HepG2 (cell line): ENCODE results near the gene CDC6. TPM values are rescaled to one million over a fixed set of nuclear protein-coding genes. Genes with fewer than 3 reads are reported as not detected.
A peak's percentile ranks its signal among the peaks of the same experiment; 100 is the strongest.

ENCODE experiments used
- ASH2L ChIP-seq: fragments of 300-600, 200-600 bp; sonication (generic); IDR thresholded peaks from 2 replicates; pipeline ENCODE4 v1.7.0; 2017; ENCODE audit warnings: low read depth, mild to moderate bottlenecking, moderate library complexity, mixed read lengths, low read length; ENCODE audit not compliant: insufficient read length
- CEBPB ChIP-seq: IDR thresholded peaks from 2 replicates; pipeline ENCODE4 v1.6.1; 2011; ENCODE audit warnings: low read depth, low read length, improper control_type of control experiment, borderline replicate concordance
- DNMT3B ChIP-seq: conservative IDR thresholded peaks from 2 replicates; pipeline ENCODE4 v1.6.1; 2016; ENCODE audit warnings: missing biosample characterization, control low read depth
- FOXC1 ChIP-seq: sonication (generic); formaldehyde crosslinking; IDR thresholded peaks from 2 replicates; pipeline ENCODE4 v1.8.0; 2022; ENCODE audit warnings: mild to moderate bottlenecking, missing genetic modification reagents, borderline replicate concordance
- HMG20A ChIP-seq: IDR thresholded peaks from 2 replicates; pipeline ENCODE4 v1.6.1; 2016; ENCODE audit warnings: borderline replicate concordance
- KAT8 ChIP-seq: IDR thresholded peaks from 2 replicates; pipeline ENCODE4 v1.6.1; 2016; ENCODE audit warnings: missing genetic modification reagents, missing compliant biosample characterization
- MAZ ChIP-seq, 2 experiments: sonication (generic) in 1 of 2; formaldehyde crosslinking in 1 of 2; IDR thresholded peaks; 2 replicates each; pipeline versions ENCODE4 v1.5.0 to v1.6.1; 2012 to 2020; ENCODE audit warnings: low read depth in 2 of 2, mild to moderate bottlenecking in 2 of 2, borderline replicate concordance in 1 of 2, improper control_type of control experiment in 1 of 2, low read length in 1 of 2, missing genetic modification reagents in 1 of 2, moderate library complexity in 1 of 2
- MTF2 ChIP-seq: sonication (generic); formaldehyde crosslinking; IDR thresholded peaks from 2 replicates; pipeline ENCODE4 v1.5.0; 2020; ENCODE audit warnings: missing genetic modification reagents, borderline replicate concordance
- PCBP2 ChIP-seq: fragments of 200-400 bp; formaldehyde crosslinking; optimal IDR thresholded peaks from 2 replicates; pipeline ENCODE3; 2018; ENCODE audit warnings: low read length, low read depth; ENCODE audit not compliant: poor library complexity, severe bottlenecking
- PLRG1 ChIP-seq: fragments of 450-650 bp; conservative IDR thresholded peaks from 2 replicates; pipeline ENCODE4 v1.6.1; 2016
- SKI ChIP-seq: fragments of 450-650 bp; IDR thresholded peaks from one replicate; pipeline ENCODE4 v1.6.1; 2018; ENCODE audit warnings: mild to moderate bottlenecking; ENCODE audit not compliant: partially characterized antibody
- TCF7L2 ChIP-seq: IDR thresholded peaks from 2 replicates; pipeline ENCODE4 v1.6.1; 2011; ENCODE audit warnings: mild to moderate bottlenecking, low read depth, low read length, moderate library complexity
- TEAD3 ChIP-seq: optimal IDR thresholded peaks from 2 replicates; pipeline ENCODE3; 2016; ENCODE audit warnings: borderline replicate concordance
- ZFP36 ChIP-seq: fragments of 150-350 bp; IDR thresholded peaks from 2 replicates; pipeline ENCODE4 v1.6.1; 2018; ENCODE audit warnings: borderline replicate concordance, low read length, low read depth; ENCODE audit not compliant: partially characterized antibody
- ZNF124 ChIP-seq: sonication (generic); formaldehyde crosslinking; IDR thresholded peaks from 2 replicates; pipeline ENCODE4 v1.4.0; 2020; ENCODE audit warnings: missing genetic modification reagents
- ZNF17 ChIP-seq: sonication (generic); formaldehyde crosslinking; IDR thresholded peaks from 2 replicates; pipeline ENCODE4 v1.5.0; 2020; ENCODE audit warnings: mild to moderate bottlenecking, missing genetic modification reagents
- ZNF263 ChIP-seq: sonication (generic); formaldehyde crosslinking; IDR thresholded peaks from 2 replicates; pipeline ENCODE4 v1.4.0; 2020; ENCODE audit warnings: missing genetic modification reagents
- ZNF274 ChIP-seq: sonication (generic); formaldehyde crosslinking; IDR thresholded peaks from 2 replicates; pipeline ENCODE4 v1.5.1; 2020; ENCODE audit warnings: mild to moderate bottlenecking, missing genetic modification reagents
- ZNF326 ChIP-seq: sonication (generic); formaldehyde crosslinking; IDR thresholded peaks from 2 replicates; pipeline ENCODE4 v1.4.0; 2020; ENCODE audit warnings: missing genetic modification reagents, borderline replicate concordance
- ZNF546 ChIP-seq: sonication (generic); formaldehyde crosslinking; conservative IDR thresholded peaks from 2 replicates; pipeline ENCODE4 v1.8.1; 2023; ENCODE audit warnings: mild to moderate bottlenecking, missing genetic modification reagents
- ZNF577 ChIP-seq: sonication (generic); formaldehyde crosslinking; IDR thresholded peaks from 2 replicates; pipeline ENCODE4 v1.4.0; 2020; ENCODE audit warnings: mild to moderate bottlenecking, low read depth, missing genetic modification reagents, borderline replicate concordance
- ZNF674 ChIP-seq: sonication (generic); formaldehyde crosslinking; IDR thresholded peaks from 2 replicates; pipeline ENCODE4 v1.5.0; 2020; ENCODE audit warnings: low read depth, mild to moderate bottlenecking, missing genetic modification reagents
- polyA plus RNA-seq, 8 experiments: library from polyadenylated mRNA; depleted of rRNA in 3 of 8; stranded (reverse) in 7 of 8; unstranded in 1 of 8; fragments of >200 nt; fragmentation: Illumina TruSeq in 4 of 8; extraction: Trizol in 4 of 8; gene quantifications; 2 replicates each; pipeline versions ENCODE4 v1.2.1 to v1.2.3, GENCODE V29; 2011 to 2016; ENCODE audit warnings: low read depth in 4 of 8, missing spikeins in 1 of 8, mixed read lengths in 1 of 8; ENCODE audit not compliant: insufficient read depth in 1 of 8
- total RNA-seq, 5 experiments: library from RNA; depleted of rRNA; stranded (reverse); fragments of >200 nt; fragmentation: Illumina TruSeq; extraction: Trizol; gene quantifications; 2 replicates each; pipeline ENCODE4 v1.2.3, GENCODE V29; 2016; ENCODE audit warnings: low read depth in 1 of 5
- TF ChIP-seq, protein P1 (sequence below): IDR thresholded peaks from 2 replicates; pipeline ENCODE4 v1.6.1; 2016; ENCODE audit warnings: missing compliant biosample characterization, missing genetic modification reagents, borderline replicate concordance
- TF ChIP-seq, protein P2 (sequence below): sonication (generic); formaldehyde crosslinking; IDR thresholded peaks from 2 replicates; pipeline ENCODE4 v1.8.1; 2022; ENCODE audit warnings: low read depth, mild to moderate bottlenecking, missing genetic modification reagents
- TF ChIP-seq, protein P3 (sequence below): sonication (generic); formaldehyde crosslinking; IDR thresholded peaks from 2 replicates; pipeline ENCODE4 v1.5.1; 2020; ENCODE audit warnings: missing genetic modification reagents, mild to moderate bottlenecking, borderline replicate concordance

Gene CDC6
- total and polyA plus RNA-seq, 2 of the 13 experiments (the other 11 are each of a cell fraction or from before 2014, with no cell fraction given), result 17.4 to 114 TPM

GRCh38 chr17:40290629-40291280 lies 3.1 kb downstream of the CDC6 start (continued):
- TF ChIP-seq, protein P1, sequence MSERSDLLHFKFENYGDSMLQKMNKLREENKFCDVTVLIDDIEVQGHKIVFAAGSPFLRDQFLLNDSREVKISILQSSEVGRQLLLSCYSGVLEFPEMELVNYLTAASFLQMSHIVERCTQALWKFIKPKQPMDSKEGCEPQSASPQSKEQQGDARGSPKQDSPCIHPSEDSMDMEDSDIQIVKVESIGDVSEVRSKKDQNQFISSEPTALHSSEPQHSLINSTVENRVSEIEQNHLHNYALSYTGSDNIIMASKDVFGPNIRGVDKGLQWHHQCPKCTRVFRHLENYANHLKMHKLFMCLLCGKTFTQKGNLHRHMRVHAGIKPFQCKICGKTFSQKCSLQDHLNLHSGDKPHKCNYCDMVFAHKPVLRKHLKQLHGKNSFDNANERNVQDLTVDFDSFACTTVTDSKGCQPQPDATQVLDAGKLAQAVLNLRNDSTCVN, result no peak
- TF ChIP-seq ZNF577 (CRISPR knock-in tag) (no peak), HMG20A (CRISPR knock-in tag) (peak; percentile 11; the same call in 1 of the 2 replicates), ZFP36 (no peak), ZNF274 (CRISPR knock-in tag) (no peak), ZNF326 (CRISPR knock-in tag) (no peak), ZNF546 (CRISPR knock-in tag) (no peak), FOXC1 (no peak), PLRG1 (no peak), DNMT3B (CRISPR knock-in tag) (0 out of 2 replicates have a peak, but pooled peaks have one; percentile 62), PCBP2 (no peak), MAZ (IDR thresholded peaks at IDR 0.05; ENCODE audit: borderline replicate concordance, low read depth, low read length) (no peak), MAZ (CRISPR knock-in tag; IDR thresholded peaks at IDR 0.05; ENCODE audit: low read depth) (no peak), CEBPB (peak; percentile 43; the same call in 1 of the 2 replicates), TCF7L2 (no peak), KAT8 (peak; percentile 54; the same call in 1 of the 2 replicates), SKI (no peak), TEAD3 (CRISPR knock-in tag) (peak; percentile 32), ZNF17 (CRISPR knock-in tag) (no peak), ZNF263 (no peak), ZNF124 (CRISPR knock-in tag) (no peak), ZNF674 (no peak), MTF2 (CRISPR knock-in tag) (no peak), ASH2L (peak; percentile 49)
- TF ChIP-seq, protein P2, sequence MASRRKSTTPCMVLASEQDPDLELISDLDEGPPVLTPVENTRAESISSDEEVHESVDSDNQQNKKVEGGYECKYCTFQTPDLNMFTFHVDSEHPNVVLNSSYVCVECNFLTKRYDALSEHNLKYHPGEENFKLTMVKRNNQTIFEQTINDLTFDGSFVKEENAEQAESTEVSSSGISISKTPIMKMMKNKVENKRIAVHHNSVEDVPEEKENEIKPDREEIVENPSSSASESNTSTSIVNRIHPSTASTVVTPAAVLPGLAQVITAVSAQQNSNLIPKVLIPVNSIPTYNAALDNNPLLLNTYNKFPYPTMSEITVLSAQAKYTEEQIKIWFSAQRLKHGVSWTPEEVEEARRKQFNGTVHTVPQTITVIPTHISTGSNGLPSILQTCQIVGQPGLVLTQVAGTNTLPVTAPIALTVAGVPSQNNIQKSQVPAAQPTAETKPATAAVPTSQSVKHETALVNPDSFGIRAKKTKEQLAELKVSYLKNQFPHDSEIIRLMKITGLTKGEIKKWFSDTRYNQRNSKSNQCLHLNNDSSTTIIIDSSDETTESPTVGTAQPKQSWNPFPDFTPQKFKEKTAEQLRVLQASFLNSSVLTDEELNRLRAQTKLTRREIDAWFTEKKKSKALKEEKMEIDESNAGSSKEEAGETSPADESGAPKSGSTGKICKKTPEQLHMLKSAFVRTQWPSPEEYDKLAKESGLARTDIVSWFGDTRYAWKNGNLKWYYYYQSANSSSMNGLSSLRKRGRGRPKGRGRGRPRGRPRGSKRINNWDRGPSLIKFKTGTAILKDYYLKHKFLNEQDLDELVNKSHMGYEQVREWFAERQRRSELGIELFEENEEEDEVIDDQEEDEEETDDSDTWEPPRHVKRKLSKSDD (CRISPR knock-in tag), result no peak
- TF ChIP-seq, protein P3, sequence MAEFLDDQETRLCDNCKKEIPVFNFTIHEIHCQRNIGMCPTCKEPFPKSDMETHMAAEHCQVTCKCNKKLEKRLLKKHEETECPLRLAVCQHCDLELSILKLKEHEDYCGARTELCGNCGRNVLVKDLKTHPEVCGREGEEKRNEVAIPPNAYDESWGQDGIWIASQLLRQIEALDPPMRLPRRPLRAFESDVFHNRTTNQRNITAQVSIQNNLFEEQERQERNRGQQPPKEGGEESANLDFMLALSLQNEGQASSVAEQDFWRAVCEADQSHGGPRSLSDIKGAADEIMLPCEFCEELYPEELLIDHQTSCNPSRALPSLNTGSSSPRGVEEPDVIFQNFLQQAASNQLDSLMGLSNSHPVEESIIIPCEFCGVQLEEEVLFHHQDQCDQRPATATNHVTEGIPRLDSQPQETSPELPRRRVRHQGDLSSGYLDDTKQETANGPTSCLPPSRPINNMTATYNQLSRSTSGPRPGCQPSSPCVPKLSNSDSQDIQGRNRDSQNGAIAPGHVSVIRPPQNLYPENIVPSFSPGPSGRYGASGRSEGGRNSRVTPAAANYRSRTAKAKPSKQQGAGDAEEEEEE, result no peak
